ENCODE results near the gene MAGI3.

MAGI3 gene

DNA sequence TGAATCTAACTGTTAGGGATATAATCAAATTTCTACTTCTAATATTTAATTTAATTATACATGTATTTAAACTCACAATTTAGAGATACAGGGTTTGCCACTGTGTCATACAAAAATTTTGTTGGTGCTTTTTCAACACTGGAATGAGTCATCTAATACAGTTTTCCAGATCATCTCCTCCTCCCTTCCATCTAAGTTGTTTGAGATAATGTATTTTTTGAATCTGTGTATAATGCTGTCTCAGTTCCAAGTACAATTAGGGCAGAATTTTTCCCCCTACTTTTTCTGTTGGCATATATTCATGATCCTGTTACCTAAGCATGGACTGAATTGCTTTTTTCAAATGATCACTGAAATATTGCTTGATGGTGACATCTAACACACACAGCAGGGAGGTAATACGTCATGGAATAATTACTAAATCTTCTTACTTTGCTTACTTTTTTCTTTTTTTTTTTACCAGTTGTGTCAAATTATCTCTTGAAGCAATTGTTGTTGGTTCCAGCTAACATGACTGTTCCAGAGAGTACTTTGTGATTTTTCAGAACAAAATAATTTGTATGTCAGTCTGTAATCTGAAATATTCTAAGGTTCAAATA lies 146.0 kb downstream of the MAGI3 start:
- TF ChIP-seq FOXP2 (optimal IDR thresholded peaks at IDR 0.05; ENCODE audit: borderline replicate concordance, extremely low read depth, extremely low read length, insufficient read depth) = no peak
- no peak for TF ChIP-seq POLR2AphosphoS5 (IDR thresholded peaks at IDR 0.05; ENCODE audit: low read depth, low read length)
- TF ChIP-seq, protein P1, sequence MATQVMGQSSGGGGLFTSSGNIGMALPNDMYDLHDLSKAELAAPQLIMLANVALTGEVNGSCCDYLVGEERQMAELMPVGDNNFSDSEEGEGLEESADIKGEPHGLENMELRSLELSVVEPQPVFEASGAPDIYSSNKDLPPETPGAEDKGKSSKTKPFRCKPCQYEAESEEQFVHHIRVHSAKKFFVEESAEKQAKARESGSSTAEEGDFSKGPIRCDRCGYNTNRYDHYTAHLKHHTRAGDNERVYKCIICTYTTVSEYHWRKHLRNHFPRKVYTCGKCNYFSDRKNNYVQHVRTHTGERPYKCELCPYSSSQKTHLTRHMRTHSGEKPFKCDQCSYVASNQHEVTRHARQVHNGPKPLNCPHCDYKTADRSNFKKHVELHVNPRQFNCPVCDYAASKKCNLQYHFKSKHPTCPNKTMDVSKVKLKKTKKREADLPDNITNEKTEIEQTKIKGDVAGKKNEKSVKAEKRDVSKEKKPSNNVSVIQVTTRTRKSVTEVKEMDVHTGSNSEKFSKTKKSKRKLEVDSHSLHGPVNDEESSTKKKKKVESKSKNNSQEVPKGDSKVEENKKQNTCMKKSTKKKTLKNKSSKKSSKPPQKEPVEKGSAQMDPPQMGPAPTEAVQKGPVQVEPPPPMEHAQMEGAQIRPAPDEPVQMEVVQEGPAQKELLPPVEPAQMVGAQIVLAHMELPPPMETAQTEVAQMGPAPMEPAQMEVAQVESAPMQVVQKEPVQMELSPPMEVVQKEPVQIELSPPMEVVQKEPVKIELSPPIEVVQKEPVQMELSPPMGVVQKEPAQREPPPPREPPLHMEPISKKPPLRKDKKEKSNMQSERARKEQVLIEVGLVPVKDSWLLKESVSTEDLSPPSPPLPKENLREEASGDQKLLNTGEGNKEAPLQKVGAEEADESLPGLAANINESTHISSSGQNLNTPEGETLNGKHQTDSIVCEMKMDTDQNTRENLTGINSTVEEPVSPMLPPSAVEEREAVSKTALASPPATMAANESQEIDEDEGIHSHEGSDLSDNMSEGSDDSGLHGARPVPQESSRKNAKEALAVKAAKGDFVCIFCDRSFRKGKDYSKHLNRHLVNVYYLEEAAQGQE (IDR thresholded peaks at IDR 0.05; ENCODE audit: insufficient read depth in 1 of 2, low read depth in 2 of 2, low read length in 2 of 2) = no peak
- no peak for TF ChIP-seq SIN3A (IDR thresholded peaks at IDR 0.05; ENCODE audit: borderline replicate concordance, insufficient read depth, low read length)
- no peak for TF ChIP-seq TAF1 (IDR thresholded peaks at IDR 0.05; ENCODE audit: borderline replicate concordance, insufficient read depth, low read length)

DNA sequence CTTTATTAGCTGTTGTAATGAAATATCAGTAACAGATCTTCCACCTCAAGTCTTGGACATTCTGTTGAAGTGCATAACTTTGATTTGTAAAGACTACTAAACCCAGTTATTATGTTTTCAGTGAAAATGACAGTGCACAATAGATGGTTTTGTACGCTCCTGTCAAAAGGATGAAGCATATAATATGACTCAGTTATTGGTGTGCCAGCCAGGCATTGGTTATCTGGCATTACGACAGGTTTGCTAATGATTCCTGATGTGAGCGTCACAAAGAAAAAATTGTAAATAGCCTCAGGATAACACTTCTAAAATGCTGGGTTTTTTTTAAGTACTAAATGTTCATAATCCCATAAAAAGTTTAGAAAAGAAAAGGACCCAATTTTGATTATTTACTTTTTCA lies 147.9 kb downstream of the MAGI3 start:
- no peak for TF ChIP-seq TAF1 (IDR thresholded peaks at IDR 0.05; ENCODE audit: borderline replicate concordance, insufficient read depth, low read length)
- TF ChIP-seq, protein P1 (IDR thresholded peaks at IDR 0.05; ENCODE audit: insufficient read depth in 1 of 2, low read depth in 2 of 2, low read length in 2 of 2) = no peak
- TF ChIP-seq SIN3A (IDR thresholded peaks at IDR 0.05; ENCODE audit: borderline replicate concordance, insufficient read depth, low read length) = no peak

DNA sequence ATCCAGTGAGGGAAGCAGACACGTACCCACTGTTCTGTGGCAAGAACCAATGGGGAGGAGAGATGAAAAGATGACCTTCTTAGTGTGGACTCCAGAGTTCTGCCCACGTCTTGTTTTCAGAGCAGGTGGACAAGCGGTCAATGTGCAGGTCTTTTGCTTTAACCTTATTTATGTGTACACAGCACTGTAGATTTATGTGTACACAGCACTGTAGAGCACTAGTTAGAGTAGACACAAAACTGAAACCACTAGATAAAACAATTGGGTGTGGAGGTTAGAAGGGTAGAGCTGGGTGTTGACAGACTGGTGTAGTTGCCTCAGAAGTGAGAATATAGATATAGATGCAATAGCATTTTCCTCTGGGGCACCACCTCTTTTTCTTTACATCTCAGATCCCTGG lies 150.0 kb downstream of the MAGI3 start:
- TF ChIP-seq POLR2AphosphoS5 (IDR thresholded peaks at IDR 0.05; ENCODE audit: low read depth, low read length) = no peak
- TF ChIP-seq, protein P1 (IDR thresholded peaks at IDR 0.05; ENCODE audit: insufficient read depth in 1 of 2, low read depth in 2 of 2, low read length in 2 of 2) = no peak
- TF ChIP-seq FOXP2 (optimal IDR thresholded peaks at IDR 0.05; ENCODE audit: borderline replicate concordance, extremely low read depth, extremely low read length, insufficient read depth) = no peak
- no peak for TF ChIP-seq SIN3A (IDR thresholded peaks at IDR 0.05; ENCODE audit: borderline replicate concordance, insufficient read depth, low read length)
- no peak for TF ChIP-seq TAF1 (IDR thresholded peaks at IDR 0.05; ENCODE audit: borderline replicate concordance, insufficient read depth, low read length)

DNA sequence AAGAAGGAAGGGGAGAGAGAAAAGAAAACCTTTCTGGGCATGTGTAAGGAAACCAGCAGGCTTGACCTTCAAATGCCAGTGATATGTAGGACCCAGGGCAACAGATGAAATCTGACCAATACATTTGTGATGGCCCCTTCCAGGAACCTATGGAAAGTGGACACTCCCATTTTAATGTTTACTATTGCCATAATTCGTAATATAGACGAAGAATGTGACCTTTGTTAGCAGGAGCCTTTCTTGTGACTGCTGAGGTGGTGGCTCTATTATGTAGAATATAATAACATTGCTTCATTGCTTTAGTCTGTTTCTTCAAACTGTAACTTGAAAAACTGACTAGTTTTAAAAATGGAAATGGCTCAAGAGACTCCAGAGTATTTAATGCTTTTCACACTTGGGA lies 150.8 kb downstream of the MAGI3 start:
- TF ChIP-seq POLR2AphosphoS5 (IDR thresholded peaks at IDR 0.05; ENCODE audit: low read depth, low read length) (no peak), SIN3A (IDR thresholded peaks at IDR 0.05; ENCODE audit: borderline replicate concordance, insufficient read depth, low read length) (no peak), FOXP2 (optimal IDR thresholded peaks at IDR 0.05; ENCODE audit: borderline replicate concordance, extremely low read depth, extremely low read length, insufficient read depth) (no peak), TAF1 (IDR thresholded peaks at IDR 0.05; ENCODE audit: borderline replicate concordance, insufficient read depth, low read length) (no peak)
- TF ChIP-seq, protein P1 (IDR thresholded peaks at IDR 0.05; ENCODE audit: insufficient read depth in 1 of 2, low read depth in 2 of 2, low read length in 2 of 2) = no peak

DNA sequence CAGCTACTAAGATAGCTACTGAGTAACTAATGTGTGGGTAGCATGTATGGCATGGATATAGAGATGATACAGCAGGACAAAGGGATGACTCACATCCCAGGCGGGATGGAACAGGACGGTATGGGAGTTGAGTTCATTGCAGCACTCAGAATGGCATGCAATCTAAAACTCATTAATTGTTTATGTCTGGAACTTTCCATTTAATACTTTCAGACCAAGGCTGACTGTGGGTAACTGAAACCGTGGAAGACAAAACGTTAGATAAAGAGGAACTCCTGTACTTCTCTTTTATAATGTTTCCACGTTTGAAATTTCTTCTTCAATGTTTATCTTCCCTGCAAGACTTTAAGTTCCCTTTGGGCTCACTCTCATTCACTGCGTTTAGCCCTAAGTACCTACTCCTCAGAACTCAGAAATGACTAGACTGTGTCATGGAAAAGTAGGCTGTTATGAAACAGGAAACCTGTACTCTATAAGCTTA lies 151.9 kb downstream of the MAGI3 start:
- no peak for TF ChIP-seq FOXP2 (optimal IDR thresholded peaks at IDR 0.05; ENCODE audit: borderline replicate concordance, extremely low read depth, extremely low read length, insufficient read depth)
- TF ChIP-seq TAF1 (IDR thresholded peaks at IDR 0.05; ENCODE audit: borderline replicate concordance, insufficient read depth, low read length) = no peak
- TF ChIP-seq POLR2AphosphoS5 (IDR thresholded peaks at IDR 0.05; ENCODE audit: low read depth, low read length) = no peak
- TF ChIP-seq, protein P1 (IDR thresholded peaks at IDR 0.05; ENCODE audit: insufficient read depth in 1 of 2, low read depth in 2 of 2, low read length in 2 of 2) = no peak
- no peak for TF ChIP-seq SIN3A (IDR thresholded peaks at IDR 0.05; ENCODE audit: borderline replicate concordance, insufficient read depth, low read length)

All from PFSK-1 (cell line).